KOPT-K1 (cell line): ENCODE data around the gene ZNF385D.
"Not testable (repeated sequence)": the region's sequence is repeated elsewhere in the genome, so short reads cannot be mapped to it uniquely, and the experiment has no call there.

Source experiments
- H3K27ac ChIP-seq: fragments of 200-600 bp; sonication (generic); 2 replicates; pipeline ENCODE4 v1.5.1; 2016; ENCODE audit warnings: antibody characterized with exemption, mild to moderate bottlenecking, low read depth, low read length; ENCODE audit not compliant: poor library complexity, severe bottlenecking
- H3K36me3 ChIP-seq: fragments of 200-600 bp; sonication (generic); 2 replicates; pipeline ENCODE4 v1.5.1; 2017; ENCODE audit warnings: antibody characterized with exemption, mild to moderate bottlenecking, low read length, moderate library complexity; ENCODE audit not compliant: insufficient read depth
- H3K9me3 ChIP-seq: fragments of 200-600 bp; sonication (generic); 2 replicates; pipeline ENCODE4 v1.5.1; 2017; ENCODE audit warnings: antibody characterized with exemption, low read length, mild to moderate bottlenecking; ENCODE audit not compliant: insufficient read depth, poor library complexity, severe bottlenecking

ZNF385D gene

GRCh38 chr3:21407743-21408142 lies 343.3 kb downstream of the ZNF385D start:
- no peaks in the 10 kb centered on the region for H3K36me3 ChIP-seq
- H3K9me3 ChIP-seq = no peaks in the 10 kb centered on the region

GRCh38 chr3:21405671-21406667 lies 345.0 kb downstream of the ZNF385D start:
- no peak overlapping the region for H3K27ac ChIP-seq
- H3K9me3 ChIP-seq = no peaks in the 10 kb centered on the region
- no peaks in the 10 kb centered on the region for H3K36me3 ChIP-seq

More at GRCh38 chr3:21407743-21408142, 343.3 kb downstream of the ZNF385D start:
- no peak overlapping the region for H3K27ac ChIP-seq

GRCh38 chr3:21398461-21398860 lies 352.5 kb downstream of the ZNF385D start:
- Histone ChIP-seq H3K36me3 (no peaks in the 10 kb centered on the region), H3K27ac (no peak overlapping the region), H3K9me3 (no peaks in the 10 kb centered on the region)

DNA sequence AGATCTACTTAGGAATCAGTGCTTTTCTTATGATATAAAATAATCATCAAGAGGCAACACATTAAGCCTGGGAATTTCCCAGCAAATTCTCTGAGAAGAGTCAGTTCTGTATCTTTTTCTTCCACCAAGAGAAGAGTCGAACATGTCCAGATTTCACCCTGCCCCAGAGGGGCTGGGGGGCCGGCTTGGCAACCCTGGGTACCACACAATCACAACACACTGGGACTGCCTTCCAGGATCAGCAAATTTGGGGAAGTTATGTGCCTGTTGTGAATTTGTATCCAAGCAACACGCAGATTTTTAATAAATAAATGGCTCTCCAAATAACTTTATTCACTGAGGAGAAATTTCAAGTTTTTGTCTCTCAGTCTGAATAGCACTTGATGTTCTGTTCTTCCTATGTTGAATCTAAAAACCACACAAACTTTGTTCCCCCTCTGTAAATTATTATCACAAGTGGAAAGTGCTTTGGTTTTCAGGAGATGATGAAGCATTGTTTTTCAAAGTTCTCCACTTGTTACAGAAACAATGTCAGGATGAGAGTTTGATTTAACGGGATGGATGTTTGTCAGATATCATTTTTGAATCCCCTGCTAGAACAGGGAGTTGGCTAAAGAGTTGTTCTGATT lies 357.2 kb downstream of the ZNF385D start:
- H3K9me3 ChIP-seq = no peaks in the 10 kb centered on the region
- H3K27ac ChIP-seq = no peak overlapping the region
- H3K36me3 ChIP-seq = no peaks in the 10 kb centered on the region

- Histone ChIP-seq H3K27ac (no peak overlapping the region), H3K36me3 (no peaks in the 10 kb centered on the region), H3K9me3 (no peaks in the 10 kb centered on the region)
These were observed 358.5 kb downstream of the ZNF385D start for GRCh38 chr3:21392526-21392925.

- H3K27ac ChIP-seq = no peak overlapping the region
- no peaks in the 10 kb centered on the region for H3K36me3 ChIP-seq
- H3K9me3 ChIP-seq = no peaks in the 10 kb centered on the region
These were observed 360.2 kb downstream of the ZNF385D start for GRCh38 chr3:21390856-21391255.

GRCh38 chr3:21390136-21390535 lies 360.9 kb downstream of the ZNF385D start:
- Histone ChIP-seq H3K9me3 (no peaks in the 10 kb centered on the region), H3K36me3 (no peaks in the 10 kb centered on the region), H3K27ac (no peak overlapping the region)

GRCh38 chr3:21387142-21387826 lies 363.7 kb downstream of the ZNF385D start:
- not testable (repeated sequence) for H3K9me3 ChIP-seq, H3K27ac ChIP-seq, H3K36me3 ChIP-seq

DNA sequence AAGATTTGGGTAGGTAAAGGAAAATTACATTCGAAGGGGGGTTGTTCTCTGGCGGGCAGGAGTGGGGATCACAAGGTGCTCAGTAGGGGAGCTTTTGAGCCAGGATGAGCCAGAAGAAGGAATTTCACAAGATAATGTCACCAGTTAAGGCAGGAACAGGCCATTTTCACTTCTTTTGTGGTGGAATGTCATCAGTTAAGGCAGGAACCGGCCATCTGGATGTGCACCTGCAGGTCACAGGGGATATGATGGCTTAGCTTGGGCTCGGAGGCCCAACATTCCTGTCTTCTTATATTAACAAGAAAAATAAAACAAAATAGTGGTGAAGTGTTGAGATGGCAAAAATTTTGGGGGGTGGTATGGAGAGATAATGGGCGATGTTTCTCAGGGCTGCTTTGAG lies 373.0 kb downstream of the ZNF385D start:
- not testable (repeated sequence) for H3K9me3 ChIP-seq, H3K36me3 ChIP-seq

GRCh38 chr3:21377071-21377769 lies 373.8 kb downstream of the ZNF385D start:
- no peak overlapping the region for H3K27ac ChIP-seq
- H3K36me3 ChIP-seq = no peaks in the 10 kb centered on the region
- no peaks in the 10 kb centered on the region for H3K9me3 ChIP-seq

More for the DNA sequence above, 373.0 kb downstream of the ZNF385D start:
- not testable (repeated sequence) for H3K27ac ChIP-seq

DNA sequence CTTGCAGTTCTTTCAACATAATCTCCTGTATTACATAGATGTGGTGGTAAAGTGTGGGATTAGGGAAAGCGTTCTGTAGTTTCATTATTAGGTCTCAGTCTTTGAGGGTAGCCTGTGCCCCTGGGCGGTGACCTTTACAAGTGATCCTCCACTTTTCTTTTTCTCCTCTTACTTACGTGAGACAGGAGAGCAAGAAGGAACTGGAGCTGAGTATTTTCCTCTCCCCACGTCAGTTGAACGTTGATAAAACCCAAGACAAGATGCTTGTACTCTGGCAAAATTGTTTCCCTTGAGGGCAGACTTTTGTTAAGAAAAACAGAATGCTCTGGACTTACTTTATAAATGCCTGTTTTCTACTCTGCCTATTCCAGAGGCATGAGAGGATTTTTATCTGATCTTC lies 378.7 kb downstream of the ZNF385D start:
- Histone ChIP-seq H3K9me3 (no peaks in the 10 kb centered on the region), H3K27ac (no peak overlapping the region), H3K36me3 (no peaks in the 10 kb centered on the region)
